Measurements from ENCODE around the gene GPSM3.
"Not testable (repeated sequence)": the region's sequence is repeated elsewhere in the genome, so short reads cannot be mapped to it uniquely, and the experiment has no call there.

The GPSM3 gene

DNA sequence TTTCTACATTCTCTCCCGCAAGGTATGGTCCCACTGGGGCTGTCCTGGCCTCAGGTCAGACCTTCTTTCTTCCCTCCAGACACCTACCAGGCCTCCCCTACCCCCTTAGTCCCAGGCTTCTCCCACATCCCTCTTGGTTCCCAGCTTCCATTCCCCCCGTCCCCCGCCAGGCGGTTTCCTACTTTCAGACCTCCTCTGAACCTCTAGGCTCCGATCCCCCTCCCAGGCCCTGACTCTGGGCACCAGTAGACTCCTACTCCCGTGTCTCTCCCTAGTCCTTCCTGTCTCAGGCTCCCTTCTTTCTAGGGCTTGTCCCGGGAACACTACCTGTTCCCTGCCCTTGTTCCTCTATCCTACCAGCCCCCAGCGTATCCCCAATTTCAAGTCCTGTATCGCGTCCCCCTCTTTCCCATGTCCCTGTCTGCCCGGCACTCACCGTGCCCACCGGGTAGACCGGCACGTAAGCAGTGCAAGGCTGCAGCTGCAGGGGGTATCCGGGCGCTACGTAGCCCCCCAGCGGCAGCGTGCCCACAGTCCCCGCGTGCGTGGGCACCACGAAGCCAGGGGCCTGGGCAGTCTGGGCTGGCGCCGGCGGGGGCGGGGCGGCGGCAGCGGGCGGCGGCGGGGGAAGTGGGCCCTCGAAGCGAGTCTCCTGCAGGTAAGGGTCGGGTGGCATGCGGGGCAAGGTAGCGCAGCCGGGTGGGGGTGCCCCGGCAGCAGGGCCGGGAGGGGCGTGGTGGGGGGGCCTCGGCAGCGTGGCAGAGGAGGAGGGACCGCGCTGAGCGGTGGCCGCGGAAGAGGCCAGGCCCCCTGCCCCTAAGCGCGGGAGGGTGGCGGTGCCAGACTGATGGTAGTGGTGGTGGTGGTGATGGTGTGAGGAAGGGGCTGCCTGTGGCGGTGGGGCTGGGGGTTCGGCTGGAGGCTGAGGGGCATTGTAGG is 42.2 kb downstream of the GPSM3 start:
- no peak for DNase-seq (ENCODE audit: low read depth in 2 of 2)
- TF ChIP-seq, protein P1, sequence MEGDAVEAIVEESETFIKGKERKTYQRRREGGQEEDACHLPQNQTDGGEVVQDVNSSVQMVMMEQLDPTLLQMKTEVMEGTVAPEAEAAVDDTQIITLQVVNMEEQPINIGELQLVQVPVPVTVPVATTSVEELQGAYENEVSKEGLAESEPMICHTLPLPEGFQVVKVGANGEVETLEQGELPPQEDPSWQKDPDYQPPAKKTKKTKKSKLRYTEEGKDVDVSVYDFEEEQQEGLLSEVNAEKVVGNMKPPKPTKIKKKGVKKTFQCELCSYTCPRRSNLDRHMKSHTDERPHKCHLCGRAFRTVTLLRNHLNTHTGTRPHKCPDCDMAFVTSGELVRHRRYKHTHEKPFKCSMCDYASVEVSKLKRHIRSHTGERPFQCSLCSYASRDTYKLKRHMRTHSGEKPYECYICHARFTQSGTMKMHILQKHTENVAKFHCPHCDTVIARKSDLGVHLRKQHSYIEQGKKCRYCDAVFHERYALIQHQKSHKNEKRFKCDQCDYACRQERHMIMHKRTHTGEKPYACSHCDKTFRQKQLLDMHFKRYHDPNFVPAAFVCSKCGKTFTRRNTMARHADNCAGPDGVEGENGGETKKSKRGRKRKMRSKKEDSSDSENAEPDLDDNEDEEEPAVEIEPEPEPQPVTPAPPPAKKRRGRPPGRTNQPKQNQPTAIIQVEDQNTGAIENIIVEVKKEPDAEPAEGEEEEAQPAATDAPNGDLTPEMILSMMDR (IDR thresholded peaks at IDR 0.05; ENCODE audit: low read depth, low read length), result no peak
- H3K4me3 ChIP-seq (replicated peaks in 1 of 2; ENCODE audit: low read depth in 2 of 2, low read length in 2 of 2), result no peak overlapping the region

DNA sequence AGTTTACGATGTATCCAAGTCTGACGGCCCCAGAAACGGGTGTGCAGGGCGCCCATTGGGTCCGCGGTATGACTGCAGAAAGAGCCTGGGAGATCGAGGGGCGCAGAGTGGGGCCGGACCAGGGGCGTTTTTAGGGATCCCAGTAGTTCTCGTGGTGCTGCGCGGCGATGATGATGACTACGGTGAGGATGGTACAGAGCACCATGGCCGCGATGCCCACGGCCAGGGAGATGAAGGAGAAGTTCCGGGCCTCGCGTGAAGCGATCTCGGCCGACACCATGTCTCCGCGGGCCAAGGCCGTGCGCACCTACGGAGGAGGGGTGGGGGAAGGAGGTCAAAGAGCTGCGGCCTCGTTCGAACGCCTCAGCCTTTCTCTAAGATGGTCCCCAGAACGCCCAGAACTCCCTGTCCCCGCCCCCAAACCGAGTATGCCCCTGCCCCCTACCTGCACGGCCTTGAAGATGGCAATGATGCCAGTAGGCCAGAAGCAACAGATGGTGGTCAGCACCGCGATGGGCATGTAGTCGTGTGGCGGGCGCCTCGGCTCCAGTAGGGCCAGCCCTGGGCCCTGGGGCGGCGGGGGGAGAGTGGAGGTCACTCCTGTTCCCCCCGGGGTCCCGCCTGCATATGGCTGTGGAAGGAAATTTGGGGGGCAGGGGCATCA is 43.2 kb downstream of the GPSM3 start:
- peak overlapping the region in 1 of 2 donors; percentile 11 for H3K4me3 ChIP-seq (replicated peaks in 1 of 2; ENCODE audit: low read depth in 2 of 2, low read length in 2 of 2)
- no peak for DNase-seq (ENCODE audit: low read depth in 2 of 2)
- TF ChIP-seq, protein P1 (IDR thresholded peaks at IDR 0.05; ENCODE audit: low read depth, low read length), result no peak

DNA sequence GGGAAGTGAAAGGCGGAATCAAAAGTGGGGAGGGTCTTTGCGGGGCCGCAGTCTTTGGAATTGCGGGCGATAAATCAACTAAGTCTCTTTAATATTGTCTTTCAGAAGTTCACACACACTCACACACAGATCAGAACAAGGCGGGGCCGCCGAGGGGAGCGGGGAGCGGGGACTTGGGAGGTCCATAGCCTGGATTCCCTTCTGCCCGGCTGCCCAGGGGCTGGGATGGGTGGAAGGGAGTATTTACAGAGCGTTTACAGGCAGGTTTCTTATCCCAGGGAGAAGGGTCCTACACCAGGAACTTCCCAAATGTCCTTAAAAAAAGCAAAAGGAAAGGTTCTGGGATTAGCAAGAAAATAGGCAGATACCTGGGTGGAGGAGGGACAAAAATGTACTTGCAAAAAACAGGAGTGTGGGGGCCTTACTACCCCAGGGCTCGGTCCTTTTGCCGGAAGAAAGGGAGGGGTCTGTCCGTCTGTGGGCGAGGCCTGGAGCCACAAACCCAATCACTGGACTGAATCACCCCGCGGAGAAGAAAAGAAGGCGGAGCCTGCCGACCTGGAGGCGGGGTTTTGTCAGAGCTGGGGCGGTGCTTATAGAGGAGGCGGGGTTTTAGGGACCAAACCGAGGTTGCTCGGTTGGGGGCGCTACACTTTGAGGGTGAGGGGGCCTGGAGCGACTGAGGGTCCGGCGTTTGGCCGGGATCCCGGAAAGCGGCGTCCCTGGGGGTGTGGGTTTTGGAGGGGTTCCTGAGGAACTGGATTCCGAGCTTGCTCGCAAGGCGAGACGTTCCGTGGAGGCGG is 44.0 kb downstream of the GPSM3 start:
- peak in 1 of 2 donors; percentile 24 for DNase-seq (ENCODE audit: low read depth in 2 of 2)
- TF ChIP-seq, protein P1 (IDR thresholded peaks at IDR 0.05; ENCODE audit: low read depth, low read length), result no peak
- H3K4me3 ChIP-seq (replicated peaks in 1 of 2; ENCODE audit: low read depth in 2 of 2, low read length in 2 of 2), result peak overlapping the region in 1 of 2 donors; percentile 11

DNA sequence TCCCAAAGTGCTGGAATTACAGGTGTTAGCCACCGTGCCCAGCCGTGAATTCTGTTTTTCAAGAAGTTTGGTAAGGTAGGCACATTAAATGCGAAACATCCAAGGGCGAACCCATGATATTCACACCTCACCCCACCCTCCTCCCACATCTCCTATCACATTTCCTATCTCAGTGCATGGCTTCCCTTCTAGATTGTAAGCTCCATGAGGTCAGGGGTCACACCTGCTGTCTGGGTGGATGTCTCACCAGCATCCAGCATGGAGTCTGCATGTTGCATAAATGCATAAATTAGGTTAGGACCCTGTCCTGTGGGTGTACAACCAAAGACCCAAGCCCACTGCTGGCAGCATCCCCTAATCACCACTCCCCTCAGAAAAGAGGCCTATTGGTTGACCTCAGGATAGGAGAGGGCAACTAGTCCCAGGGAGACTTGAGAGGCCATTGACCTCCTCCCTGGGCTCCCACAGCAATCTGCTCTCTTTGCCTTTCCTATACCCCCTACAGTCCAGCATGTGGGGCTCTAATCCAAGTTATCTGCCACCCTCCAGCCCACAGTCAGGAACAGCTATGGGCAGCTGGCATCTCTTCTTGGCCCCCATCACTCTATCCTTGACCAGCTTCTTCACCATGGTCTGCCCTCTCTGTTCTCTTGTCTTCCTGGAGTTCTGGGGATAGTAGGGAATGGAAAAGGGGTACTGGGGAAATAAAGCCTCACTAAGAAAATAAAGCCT is 44.9 kb downstream of the GPSM3 start:
- DNase-seq (ENCODE audit: low read depth in 2 of 2), result no peak
- H3K4me3 ChIP-seq (replicated peaks in 1 of 2; ENCODE audit: low read depth in 2 of 2, low read length in 2 of 2), result no peak overlapping the region
- TF ChIP-seq, protein P1 (IDR thresholded peaks at IDR 0.05; ENCODE audit: low read depth, low read length), result no peak

DNA sequence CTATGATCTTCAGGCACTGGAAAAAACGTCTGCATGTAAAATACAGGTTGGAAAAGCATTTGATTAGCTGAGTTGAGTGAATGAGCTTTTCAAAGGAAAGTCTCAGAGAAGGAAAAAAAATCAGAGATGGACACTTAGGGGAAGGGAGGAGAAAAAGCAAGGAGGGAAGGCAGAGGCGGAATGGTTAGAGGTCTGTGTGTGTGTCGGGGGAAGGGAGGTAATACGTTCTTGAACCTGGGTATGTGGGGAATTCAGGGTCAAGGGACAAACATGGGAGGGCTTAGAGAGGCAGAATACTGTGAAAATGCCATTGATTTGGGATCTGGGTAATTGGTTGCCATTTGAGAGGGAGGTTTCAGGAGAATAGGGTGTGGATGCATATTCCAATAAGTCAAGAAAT is 45.8 kb downstream of the GPSM3 start:
- no peak overlapping the region for H3K4me3 ChIP-seq (replicated peaks in 1 of 2; ENCODE audit: low read depth in 2 of 2, low read length in 2 of 2)
- DNase-seq (ENCODE audit: low read depth in 2 of 2), result no peak
- TF ChIP-seq, protein P1 (IDR thresholded peaks at IDR 0.05; ENCODE audit: low read depth, low read length), result no peak

DNA sequence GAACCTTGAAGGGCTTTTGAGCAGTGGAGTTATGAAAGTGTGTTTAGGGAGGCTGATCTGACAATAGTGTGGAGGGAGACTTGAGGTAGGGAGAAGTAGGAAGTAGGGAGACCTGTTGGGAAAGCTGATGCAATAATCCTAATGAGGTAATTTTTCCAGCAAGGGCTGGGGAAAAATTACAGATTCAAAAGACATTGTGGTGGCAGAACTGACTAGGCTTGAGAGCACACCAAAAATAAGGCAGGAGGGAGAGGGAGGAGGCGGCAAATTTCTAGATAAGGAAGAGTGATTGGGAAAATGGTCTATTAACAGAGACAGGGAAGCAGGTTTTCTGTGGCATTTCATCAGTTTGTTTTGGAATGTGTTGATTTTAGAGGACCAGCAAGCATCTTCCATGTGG is 46.2 kb downstream of the GPSM3 start:
- TF ChIP-seq, protein P1 (IDR thresholded peaks at IDR 0.05; ENCODE audit: low read depth, low read length), result no peak
- DNase-seq (ENCODE audit: low read depth in 2 of 2), result no peak
- no peak overlapping the region for H3K4me3 ChIP-seq (replicated peaks in 1 of 2; ENCODE audit: low read depth in 2 of 2, low read length in 2 of 2)

DNA sequence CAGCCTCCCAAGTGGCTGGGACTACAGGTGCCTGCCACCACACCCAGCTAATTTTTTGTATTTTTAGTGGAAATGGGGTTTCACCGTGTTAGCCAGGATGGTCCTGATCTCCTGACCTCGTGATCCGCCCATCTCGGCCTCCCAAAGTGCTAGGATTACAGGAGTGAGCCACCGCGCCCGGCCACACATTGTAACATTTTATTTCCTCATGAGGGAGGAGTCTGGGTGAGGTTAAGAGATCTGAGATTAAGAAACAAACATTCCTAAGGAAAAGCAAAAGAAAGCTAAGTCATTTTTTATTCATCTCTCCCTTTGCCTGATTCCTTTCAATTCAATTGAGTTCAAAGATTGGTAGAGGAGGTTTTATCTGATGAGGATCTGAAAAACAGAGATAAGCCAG is 48.2 kb downstream of the GPSM3 start:
- not testable (repeated sequence) for H3K4me3 ChIP-seq (replicated peaks in 1 of 2; ENCODE audit: low read depth in 2 of 2, low read length in 2 of 2); DNase-seq (ENCODE audit: low read depth in 2 of 2)

All from cardiac fibroblast (primary cell).